OCI-M1 (cell line): ENCODE data around the gene POLR1C.
"Not testable (repeated sequence)": the region's sequence is repeated elsewhere in the genome, so short reads cannot be mapped to it uniquely, and the experiment has no call there.

Source experiments
- DNase-seq: peaks from one replicate; lab custom pipeline; 2025; lab: John Stamatoyannopoulos, UW

POLR1C gene

DNA sequence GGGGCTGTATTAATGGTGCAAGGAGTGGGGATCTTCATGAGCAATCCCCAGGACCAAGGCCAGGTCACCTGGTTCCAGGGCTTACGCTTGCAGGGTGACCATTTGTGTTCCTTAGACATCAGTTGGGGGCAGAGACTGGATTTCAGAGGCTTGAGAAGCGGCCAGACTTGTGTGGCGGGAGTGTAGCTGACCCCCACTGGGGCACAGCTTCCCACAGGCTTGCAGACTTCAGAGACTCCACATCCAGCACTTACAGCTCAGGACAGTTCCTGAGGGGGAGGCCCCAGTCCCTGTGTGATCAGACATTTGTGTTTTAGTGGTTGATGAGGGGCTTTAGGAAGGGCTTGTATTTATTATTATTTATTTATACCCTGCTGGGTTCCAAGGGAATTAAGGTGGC, 24.2 kb upstream of the POLR1C start:
- DNase-seq: no peak

DNA sequence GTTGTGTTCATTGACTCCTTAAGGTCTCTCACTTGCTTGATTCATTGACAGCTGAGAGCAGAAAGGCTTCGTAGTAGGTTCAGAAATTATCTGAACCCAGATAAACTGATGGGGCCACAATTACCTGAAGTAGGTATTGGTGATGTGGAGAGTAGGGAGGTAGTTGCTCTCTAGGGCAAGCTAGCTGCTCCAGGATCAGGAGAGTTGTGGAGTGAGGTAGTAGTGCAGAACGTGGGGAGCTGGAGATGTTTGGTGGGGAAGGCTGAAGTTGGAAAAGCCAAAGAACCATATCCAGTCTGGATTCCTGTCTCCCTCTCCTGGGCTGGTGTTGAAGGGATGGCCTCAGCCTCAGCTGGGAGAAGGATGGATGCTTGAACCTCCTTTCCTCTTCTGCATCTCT, 23.7 kb upstream of the POLR1C start:
- DNase-seq: no peak

DNA sequence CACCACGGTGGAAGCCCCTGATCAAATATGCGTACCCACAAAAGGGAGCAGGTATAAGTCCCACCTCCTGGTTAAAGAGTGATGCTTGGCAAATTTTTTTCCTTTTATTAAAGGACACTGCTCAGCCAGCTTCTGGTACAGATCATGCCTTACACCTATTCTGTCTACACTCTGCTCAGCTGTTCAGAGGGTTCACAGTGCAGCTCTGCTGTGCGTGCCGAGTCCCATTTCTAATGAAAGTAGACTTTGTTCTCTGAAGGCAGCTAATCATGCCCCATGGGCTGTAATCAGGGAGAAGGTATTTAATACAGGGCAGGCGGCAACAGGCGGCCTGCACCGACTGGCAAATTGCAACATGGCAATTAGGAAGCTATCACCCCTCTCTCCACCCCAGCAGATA, 23.1 kb upstream of the POLR1C start:
- DNase-seq: no peak

DNA sequence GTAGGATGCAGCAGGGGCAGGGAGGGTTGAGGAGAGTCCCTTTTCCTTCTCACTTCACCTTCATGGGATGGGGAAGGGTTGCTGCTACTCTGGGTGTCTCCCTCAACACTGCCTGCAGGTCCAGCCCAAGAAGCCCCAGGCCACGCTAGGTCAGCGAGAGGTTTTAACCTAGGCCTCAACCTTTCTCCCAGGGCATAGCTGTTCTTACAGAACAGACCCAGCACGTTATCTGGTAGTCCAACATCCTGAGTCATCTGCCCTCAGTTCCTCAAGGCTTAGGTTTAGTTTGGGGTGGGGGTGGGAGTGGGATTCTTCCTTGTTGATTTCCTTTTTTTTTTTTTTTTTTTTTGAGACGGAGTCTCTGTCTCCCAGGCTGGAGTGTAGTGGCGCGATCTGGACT, 22.6 kb upstream of the POLR1C start:
- no peak for DNase-seq

DNA sequence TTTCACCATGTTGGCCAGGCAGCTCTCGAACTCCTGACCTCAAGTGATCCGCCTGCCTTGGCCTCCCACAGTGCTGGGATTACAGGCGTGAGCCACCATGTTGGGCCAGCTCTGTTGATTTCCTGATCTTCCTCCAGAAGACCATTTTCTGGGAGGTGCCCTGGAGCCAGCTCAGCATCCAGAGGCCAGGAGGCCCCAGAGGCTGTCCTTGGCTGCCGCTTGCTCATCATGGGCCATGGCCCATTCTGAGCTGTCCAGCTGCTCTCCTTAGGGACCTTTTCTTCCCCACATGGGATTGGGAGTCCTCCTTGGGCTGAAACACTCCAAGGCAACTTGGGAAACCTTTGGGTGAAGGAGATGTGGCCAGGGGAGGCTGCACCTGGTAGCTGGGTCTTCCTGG, 22.1 kb upstream of the POLR1C start:
- no peak for DNase-seq

DNA sequence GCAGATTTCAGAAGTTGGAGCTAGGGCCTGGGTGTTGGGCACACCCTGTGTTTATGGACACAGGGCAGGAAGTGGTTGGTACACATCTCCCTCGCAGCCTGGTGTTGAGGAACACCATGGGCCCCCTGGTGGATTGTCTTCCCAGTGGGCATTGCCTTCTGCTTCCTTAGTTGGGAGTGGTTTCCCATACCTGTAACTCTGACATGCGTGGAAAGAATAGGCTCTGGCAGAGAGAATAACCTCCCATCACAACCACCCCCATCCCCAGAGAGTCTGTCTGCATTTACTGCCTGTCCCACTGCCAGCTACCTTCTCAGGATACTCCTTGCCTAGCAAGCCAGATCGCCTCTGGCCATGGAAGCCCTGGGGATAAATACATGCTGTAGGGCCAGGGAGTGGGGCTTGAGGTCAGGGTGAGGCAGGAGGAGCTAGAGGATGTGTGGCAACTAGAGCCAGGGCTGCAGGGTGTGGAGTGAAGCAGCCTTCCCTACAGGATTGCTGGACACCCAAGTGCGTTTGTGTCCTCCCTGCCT, 21.4 kb upstream of the POLR1C start:
- no peak for DNase-seq

DNA sequence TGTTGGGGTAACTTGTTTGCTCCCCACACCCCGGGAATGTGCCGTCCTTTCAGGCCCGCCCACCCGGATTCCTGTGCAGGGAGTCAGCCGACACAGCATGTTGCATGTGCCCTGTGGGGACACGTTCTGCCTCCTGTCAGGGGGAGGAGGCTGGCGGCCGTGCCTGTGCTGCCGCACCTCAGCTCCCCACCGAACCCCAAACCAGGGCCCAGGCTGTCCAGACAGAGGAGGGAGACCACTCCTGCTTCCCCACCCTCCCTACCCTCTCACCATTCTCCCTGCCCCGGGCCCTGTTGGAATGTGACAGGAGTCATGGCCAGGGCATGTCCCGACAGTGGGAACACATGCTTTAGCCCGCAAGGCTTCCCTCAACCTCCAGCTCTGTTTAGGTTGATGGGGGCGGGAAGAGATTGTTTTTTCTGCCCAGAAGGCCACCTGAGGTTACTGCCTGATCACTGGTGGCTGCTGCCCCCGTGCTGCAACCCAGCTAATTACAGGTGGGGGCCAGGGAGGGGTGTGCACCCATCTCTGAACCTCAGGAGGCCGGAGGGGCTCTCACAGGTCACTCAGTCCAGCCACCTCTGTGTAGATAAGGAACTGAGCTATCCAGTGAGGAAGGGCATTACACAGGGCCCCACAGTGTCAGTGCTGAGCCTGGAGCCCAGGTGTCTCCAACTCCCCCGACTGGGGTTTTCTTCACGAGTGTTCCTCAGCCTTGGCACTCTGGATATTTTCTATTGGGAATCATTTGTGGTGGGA, 20.3 kb upstream of the POLR1C start:
- DNase-seq: peak; percentile 10

DNA sequence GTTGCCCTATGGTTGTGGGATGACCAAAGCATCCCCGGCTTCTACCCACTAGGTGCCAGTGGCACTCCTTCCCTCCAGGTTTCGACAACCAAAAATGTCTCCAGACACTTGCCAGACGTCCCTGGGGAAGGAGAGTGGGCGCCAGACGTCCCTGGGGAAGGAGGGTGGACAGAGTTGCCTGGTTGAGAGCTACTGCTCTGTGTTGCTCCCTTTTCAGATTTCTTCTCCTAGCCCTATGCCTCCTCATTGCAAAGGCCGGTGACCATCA, 19.8 kb upstream of the POLR1C start:
- DNase-seq: no peak

DNA sequence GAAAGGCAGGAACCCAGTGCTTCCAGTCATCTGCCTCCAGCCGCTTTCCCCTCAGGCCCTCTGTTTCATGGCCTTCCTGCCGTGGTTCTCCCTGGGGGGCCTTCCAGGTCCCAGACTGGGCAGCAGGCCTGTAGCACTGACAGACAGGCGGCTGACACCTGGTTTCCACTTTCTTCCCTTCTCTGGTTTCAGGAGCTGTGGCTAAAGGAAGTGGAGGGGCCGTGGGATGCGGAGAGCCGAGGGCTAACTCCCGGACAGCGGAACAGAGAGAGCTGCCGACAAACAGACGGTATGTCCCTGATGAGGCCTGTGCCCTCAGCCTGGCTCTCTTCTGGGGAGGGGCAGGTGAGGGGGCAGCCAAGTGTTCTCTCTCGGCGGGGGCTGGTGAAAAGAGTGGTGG, 19.2 kb upstream of the POLR1C start:
- DNase-seq: no peak

DNA sequence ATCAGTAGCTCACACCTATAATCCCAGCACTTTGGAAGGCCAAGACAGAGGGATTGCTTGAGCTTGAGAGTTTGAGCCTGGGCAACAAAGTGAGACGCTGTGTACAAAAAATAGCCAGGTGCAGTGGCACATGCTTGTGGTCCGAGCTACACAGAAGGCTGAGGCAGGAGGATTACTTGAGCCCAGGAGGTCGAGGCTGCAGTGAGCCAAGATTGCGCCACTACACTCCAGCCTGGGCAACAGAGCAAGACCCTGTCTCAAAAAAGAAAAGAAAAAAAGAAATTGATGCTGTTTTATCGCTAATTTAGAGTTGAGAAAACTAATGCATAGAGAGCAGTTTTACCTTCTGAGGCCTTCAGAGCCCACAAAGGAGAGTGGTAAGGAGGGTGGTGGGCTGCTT, 18.6 kb upstream of the POLR1C start:
- DNase-seq: not testable (repeated sequence)

DNA sequence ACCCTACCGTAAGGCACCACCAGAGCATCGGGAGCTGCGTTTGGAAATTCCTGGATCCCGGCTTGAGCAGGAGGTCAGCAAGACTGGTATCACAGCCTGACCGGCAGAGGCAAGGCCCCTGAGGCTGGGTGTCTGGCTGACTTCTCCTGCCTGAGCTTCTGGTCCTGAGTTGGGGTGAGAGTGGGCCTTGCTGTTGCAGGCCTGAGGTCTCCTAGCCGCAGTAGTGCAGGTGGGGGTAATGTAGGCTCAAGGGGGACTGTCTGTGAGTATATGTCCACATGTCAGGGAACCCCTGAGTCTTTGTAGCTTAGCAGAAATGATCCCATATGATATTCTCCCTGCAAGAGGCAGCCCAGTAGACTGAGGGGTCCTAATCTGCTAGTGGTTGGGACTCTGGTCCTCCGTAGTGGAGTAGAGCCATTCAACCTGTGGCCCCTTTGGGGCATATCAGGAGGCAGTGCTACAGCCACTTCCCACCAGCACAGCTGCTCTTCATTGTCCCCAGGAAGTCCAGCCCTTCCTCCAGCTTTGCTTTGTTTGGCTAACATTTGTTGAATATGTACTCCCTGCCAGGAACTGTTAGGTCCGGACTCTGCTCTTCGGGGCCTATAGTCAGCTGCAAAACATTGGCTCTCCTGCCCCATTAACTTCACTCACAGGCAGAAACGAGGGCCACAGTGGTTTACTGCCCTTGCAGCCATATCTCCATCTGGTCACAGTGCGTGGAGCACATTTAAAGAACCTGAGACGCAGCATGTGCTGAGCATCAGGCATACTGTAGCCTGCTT, 17.7 kb upstream of the POLR1C start:
- DNase-seq: no peak

DNA sequence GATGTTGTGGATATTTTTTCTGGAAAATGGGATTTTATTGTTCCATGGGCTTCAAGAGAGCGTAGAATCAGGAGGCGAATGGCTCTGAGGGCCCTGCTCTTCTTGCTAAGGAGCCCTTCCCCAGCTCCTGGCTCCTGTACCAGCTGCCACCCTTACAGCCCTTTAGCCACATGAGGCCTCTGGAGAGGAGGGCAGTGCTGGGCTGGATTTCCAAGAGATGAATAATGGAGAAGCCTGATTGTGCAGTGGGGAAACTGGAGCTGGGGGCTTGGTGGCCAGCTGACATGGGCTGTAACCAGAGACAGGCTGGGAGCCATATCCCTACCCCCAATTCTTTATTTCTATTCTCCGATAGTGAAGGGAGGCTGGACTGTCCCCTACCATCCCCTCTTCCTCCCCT, 16.0 kb upstream of the POLR1C start:
- no peak for DNase-seq

DNA sequence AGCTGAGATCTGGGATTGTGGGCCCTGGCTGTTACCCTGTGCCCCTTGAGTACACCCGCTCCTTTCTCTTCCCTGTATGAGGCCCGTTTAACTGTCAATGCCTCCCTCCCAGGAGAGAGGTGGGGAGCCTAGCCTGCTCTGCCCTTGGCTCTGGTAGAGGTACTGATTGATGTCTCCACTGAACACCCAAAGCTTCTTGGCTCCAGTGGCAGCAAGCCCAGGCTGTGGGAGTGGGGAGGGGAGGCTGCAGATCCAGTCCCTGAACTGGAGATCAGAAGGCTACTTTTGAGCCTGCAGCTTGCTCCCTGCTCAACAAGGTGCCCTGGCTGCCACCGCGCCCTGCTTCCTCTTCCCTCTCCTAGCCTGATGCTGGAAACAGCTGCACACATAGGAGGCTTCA, 14.2 kb upstream of the POLR1C start:
- no peak for DNase-seq

DNA sequence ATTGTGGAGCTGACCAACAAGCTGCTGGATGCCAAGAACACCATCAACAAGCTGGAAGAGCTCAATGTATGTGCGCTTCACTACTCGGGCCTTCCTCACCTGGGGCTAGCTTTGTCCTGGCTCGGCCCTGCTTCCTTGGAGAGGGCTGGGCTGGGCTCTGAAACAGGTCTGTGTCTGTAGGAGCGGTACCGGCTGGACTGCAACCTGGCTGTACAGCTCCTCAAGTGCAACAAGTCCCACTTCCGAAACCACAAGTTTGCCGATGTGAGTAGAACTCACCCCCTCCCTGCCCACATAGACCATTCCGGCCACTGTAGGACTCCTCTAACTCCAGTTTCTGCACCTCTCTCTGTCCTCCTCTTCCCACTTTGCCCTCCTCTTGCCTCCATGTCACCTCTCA, 13.4 kb upstream of the POLR1C start:
- DNase-seq: no peak

DNA sequence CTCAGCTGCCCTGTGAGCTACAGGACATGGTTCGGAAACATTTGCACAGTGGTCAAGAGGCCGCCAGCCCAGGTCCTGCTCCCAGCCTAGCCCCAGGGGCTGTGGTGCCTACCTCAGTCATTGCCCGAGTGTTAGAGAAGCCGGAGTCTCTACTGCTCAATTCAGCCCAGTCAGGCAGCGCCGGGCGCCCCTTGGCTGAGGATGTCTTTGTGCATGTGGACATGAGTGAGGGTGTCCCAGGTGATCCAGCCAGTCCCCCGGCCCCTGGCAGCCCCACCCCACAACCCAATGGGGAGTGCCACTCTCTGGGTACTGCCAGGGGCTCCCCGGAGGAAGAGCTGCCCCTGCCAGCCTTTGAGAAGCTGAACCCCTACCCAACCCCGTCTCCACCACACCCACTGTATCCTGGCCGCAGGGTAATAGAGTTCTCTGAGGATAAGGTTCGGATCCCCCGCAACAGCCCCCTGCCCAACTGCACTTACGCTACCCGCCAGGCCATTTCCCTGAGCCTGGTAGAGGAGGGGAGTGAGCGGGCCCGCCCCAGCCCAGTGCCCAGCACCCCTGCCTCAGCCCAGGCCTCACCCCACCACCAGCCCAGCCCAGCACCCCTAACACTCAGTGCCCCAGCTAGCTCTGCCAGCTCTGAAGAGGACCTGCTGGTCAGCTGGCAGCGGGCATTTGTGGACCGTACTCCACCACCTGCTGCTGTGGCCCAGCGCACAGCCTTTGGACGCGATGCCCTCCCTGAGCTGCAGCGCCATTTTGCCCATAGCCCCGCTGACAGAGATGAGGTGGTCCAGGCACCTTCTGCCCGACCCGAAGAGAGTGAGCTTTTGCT, 11.9 kb upstream of the POLR1C start:
- DNase-seq: no peak

DNA sequence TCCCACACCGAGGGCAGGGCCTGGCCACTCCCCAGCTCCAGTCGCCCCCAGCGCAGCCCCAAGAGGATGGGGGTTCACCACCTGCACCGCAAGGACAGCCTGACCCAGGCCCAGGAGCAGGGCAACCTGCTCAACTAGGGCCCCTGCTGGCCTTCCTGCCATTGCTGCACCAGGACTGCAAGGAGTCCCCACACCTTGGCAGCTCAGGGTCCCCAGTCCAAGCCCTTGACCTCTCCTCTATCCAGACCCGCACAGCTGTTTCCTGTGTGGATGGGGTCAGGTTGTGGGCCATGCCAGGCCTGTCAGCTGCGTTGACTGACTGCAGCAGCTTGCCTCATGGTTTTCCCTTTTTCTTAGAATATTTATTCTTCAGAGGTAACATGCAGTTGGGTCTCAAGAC, 11.2 kb upstream of the POLR1C start:
- DNase-seq: no peak

DNA sequence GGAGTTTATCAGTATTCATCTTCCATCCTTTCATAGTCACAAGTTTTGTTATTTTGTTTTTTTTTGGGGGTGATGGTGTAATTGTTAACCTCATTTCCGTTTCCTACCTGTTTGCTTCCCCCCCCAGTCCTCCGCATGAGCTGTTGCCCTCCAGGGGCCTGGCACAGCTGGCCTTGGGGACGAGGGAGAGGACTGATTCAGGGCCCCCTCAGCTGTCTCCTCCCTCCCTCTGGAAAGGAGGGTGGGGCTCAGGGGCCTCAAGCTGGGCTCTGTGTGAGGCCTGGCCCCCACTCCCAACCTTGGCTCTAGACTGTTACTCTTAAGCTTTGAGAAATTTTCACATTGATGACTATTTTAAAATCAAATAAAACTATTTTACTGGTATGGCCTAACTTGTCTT, 10.7 kb upstream of the POLR1C start:
- no peak for DNase-seq

DNA sequence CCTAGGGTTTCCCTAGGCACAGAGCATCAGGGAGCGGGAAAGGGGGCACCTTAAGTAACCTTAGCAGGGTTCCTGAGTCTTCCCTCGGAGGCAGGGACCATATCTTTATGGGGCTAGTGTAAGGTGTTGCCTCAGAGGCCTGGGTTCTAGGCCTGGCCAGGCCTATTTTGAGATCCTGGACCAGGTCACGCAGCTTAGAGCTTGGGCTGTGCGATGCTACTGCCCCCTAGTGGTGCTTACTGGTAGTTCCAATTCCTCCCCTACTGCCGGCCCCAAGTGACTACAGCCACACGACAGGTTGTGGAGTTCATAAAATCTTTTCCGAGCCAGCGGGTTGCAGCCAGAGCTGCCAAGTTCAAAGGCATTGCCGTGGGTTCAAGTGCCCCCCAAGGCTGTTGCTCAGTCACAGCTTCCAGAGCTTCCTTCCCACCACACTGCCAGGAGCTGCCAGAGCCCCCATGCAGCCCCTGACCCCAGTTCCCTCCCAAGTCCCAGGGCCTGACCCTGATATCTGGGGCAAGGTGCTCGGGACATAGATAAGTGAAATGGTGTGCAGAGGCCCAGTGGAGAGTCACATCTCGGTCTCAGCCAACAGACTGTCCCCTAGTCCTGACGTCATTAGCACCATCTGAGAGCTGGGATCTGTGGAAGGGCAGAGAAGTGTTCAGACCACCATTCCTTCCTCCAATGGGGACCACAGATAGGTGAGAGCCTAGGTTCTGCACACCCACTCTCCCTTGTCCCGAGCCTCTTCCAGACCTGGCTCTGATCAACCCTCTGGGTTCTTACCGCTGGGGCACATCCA, 10.0 kb upstream of the POLR1C start:
- peak; percentile 96 for DNase-seq

DNA sequence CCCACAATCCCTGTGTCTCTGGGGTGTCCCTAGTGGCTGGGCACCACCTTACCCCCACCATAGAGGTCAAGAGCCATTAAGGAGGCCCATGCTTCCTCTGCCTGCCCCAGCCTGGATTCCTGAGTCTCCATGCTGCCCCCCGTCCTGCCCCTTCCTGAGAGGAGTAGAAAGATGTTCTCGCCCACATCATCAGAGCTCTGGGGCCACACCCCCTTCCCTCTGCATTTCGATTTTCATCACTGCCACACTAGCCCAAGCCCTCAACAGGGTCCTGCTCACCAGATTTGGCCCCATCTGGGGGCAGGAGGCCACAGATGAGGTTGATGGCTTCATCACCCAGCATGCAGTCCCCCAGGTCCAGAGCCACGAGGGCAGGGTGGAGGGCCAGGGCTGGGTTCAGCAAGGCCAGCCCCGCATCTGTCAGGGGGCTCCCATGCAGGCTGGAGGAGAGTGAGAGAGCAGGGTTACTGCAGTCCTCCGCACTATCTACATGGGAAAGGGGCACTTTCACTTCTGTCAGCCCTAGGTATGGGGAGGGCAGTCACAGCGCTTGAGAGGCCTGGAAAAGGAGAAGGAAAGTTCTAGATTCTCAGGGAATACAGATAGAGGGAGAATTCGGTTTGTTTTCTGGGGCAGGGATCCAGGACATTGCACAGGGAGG, 8.3 kb upstream of the POLR1C start:
- DNase-seq: peak; percentile 16

DNA sequence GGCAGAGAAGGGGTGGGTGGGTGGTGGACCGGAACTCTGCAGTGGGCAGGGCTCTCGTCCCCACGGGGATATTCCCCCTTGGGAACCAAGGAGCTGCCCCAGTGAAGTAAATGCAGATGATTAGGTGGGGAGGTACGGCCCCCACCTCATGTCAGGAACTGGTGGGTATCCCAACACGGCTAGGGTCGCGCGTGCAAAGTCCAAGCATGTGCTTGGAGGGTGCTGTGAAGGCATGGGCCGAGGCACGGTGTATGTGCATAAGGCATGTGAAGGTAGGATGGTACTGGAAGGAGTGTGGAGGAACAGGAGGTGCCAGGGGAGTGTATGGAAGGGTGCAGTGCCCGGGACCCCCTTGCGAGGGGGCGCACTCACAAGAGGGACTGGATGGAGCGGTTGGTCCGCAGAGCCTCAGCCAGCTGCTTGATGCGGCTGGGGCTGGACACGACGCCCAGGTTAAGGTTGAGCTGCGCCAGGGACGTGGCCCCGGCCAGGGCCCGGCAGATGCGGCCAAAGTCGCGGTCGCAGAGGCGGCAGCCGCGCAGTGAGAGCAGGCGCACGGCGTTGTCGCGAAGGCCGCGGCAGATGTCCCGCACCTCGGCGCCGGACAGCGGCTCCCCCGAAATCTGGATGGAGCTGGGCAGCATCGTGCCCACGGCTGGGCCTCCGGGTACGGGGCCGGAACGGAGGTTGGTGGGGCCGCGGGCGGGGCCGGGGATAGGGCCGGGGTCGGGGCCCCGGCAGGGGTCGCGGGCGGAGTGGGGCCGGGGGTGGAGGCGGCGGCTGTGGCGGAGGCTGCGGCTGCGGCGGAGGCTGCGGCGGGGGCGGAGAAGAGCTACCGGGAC, 7.5 kb upstream of the POLR1C start:
- no peak for DNase-seq
